DMS114 treated with DMSO at 0.1 percent for 48 hours (cell line): Measurements from ENCODE around the gene C15orf62.

Experiments
- DNase-seq: peaks from one replicate; lab custom pipeline; 2025; ENCODE audit not compliant: unreplicated experiment; lab: John Stamatoyannopoulos, UW

Gene C15orf62

GRCh38 chr15:40755812-40756208 lies 14.0 kb upstream of the C15orf62 start:
- peak; percentile 14 for DNase-seq

DNA sequence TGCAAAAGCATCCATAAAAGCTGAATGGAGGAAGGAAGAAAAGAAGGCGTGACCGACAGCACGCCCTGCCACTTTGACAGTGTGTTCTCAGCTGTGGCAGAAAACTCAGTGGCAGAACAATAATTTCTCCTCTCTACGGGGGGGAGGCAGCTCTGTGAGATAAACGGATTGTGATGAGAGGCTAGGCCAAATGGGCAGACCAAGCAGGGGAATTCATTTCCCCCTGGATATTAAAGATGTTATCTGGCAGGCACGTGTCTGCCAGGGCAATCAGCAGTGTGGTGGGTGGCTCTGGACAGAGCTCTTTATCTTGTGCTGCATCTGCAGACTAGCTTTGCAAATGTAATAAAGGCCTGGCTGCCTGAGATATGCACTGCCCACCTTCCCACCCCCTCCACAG lies 12.8 kb upstream of the C15orf62 start:
- DNase-seq = no peak

GRCh38 chr15:40759961-40760360 lies 9.8 kb upstream of the C15orf62 start:
- no peak for DNase-seq

DNA sequence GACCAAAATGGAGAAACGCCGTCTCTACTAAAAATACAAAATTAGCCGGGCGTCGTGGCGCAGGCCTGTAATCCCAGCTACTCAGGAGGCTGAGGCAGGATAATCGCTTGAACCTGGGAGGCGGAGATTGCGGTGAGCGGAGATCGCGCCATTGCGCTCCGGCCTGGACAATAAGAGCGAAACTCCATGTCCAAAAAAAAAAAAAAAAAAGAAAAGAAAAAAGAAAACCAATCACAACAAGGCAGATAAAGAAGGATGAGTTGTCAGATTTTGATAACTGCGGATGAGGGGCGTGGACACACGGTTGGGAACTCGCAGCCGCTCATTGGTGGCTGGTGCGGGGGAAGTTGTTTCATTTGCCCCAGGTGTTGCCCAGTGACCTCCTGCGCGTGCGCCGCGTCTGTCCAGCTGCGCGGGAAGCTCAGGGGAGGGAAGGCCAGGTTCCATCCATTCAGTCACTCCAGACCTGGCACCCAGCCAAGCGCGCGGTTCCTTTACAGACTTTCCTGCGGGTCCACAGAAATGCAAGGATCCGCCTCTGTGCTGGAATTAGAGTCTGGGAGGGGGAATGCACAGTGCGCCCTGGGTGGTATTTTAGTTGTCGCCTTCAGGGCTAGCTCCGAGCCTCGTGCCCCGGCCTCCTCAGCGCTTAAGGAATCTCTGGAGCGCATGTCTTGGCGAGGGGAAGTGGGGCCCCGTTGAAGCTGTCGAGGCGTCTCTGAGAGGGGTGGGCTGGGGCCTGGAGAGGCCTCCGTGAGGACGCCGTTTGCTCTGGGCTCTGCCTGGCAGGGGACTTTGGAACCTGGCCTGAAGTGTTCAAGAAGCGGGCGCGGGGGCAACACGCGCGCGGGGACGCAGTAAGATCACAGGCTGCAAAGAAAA lies 6.6 kb upstream of the C15orf62 start:
- no peak for DNase-seq

DNA sequence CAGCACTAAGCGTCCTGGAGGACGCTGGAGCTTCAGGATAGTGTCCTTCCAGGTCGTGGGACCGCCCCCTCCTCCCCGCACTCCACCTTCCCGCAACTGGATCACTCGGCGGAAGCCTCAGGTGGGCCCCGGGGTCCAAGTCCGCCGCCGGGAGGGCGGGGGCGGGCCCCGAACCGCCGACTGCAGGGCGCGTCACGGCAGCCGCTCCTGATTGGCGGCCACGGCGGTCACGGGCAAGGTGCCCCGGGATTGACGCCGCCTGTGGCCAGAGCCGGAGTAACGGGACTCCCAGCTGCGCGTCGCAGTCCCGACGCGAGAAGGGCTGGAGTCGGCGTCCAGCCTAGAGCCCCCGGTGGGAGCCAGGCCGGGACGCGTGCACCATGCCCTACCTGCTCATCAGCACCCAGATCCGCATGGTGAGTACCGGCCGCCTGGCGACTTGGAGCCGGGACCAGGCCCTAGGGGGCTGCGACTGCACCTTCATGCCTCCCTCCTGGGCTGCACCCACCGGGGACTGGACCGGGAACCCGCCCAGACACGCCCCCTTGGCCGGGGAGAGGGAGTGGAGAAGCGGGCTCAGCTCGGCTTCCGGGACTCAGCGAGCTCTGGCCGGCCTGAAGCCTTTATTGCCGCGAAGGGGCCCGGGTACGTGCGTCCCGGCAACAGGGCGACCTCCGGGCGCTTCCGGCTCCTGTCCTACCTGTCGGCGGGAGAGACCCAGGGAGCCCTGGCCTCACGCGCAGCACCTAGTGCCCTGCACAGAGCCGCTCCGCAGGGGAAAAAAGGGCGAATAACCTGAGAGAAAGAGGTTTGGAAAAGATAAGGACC lies 5.8 kb upstream of the C15orf62 start, which contains the start of gene GCHFR:
TSS of gene GCHFR (plus strand) at position 268 of the 828 bp plus-strand sequence. CDS start at position 381, 113 bp downstream.
- DNase-seq = peak; percentile 66

DNA sequence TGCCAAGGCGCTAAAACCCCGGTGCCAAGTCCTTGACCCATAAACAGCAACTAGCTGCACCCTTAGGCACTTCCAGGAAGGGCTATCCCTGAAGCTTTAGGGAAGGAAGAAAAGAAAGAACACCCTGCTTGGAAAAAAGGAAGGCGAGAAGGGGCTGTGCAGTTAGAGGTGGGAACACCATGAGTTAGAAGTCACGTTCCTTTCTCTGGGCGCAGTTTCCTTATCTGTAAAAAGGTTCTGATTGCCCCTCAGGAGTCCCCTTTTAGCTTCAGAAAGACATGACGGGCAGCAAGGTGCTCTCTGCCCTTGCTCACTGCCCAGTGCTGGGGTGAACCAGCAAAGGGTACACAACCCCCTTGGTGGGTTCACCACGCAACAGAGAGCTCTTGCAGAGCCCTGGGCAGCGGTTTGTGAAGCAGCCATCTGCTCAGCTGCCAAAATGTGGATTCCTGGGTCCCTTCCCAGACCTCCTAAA lies 5.1 kb upstream of the C15orf62 start:
- DNase-seq = no peak

GRCh38 chr15:40766194-40766815 lies 3.5 kb upstream of the C15orf62 start:
- no peak for DNase-seq

- no peak for DNase-seq
These were observed 2.6 kb upstream of the C15orf62 start for GRCh38 chr15:40766906-40767837.

DNA sequence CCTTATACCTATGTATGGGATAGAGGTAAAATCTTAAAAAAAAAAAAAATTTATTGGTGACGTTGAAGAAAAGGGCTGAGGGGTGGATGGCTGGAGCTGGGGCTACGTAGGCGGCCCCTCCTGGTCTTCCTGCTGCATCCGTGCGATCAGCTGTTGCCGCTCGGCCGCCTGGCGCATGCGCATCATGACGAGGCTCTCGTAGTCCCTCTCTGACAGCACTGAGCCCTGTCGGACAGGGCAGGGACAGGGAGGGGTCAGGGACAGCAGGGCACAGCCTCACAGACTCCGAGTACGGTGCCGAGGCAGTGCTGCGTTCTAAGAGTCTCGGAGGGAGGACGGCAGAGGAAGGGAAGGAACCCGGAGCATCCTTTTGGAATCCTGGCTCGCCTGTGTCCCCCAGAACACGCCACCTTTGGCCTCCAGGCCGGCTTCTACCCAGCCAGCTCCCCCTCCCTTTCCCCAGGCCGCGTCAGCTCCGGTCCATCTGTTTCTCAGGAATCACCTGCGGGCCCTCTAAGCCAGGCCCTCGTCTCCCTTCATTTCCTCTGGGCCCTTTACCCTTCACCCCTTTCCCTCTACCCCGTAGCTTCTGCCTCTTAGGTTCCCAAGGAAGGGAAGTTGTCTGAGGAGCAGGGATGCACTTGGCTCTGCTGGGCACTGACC lies 1.8 kb upstream of the C15orf62 start:
- DNase-seq = no peak

DNA sequence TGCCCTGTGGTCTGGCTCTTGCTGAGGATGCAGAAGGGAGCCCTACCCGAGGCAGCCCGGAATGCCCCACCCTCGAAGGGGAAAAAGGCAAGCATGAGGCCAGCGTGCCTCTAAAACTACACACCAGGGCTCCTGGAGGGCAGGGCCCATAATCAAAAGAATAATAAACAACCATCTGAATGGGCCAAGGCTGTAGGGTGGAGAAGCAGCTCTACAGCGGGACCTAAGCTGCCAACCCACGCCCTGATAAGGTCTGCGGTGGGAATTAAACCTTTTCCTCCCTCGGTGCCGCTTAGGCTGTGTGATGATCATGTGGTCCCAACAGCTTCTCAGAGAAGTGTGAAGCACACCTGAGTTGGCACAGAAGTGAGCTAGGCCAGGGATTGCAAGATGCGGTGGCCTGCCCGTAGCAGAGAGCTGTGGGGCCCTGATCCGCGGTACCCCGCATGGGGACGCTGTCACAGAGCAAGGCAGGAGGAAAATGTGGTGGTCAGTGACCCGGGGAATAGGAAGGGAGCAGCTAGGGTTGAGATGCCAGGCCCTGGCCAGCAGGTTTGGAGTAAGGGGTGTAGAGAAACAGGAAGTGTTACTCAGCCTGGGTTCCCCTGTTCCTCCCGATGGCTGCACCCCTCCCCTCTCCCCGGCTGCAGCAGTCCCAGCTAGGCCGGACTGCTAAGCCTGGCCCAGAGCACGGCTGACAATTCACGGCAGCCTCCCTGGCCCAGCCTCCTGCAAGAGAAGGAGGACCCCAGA lies 1.1 kb upstream of the C15orf62 start:
- no peak for DNase-seq

- DNase-seq = no peak
These were observed 454 bp downstream of the C15orf62 start for GRCh38 chr15:40770147-40770721.

DNA sequence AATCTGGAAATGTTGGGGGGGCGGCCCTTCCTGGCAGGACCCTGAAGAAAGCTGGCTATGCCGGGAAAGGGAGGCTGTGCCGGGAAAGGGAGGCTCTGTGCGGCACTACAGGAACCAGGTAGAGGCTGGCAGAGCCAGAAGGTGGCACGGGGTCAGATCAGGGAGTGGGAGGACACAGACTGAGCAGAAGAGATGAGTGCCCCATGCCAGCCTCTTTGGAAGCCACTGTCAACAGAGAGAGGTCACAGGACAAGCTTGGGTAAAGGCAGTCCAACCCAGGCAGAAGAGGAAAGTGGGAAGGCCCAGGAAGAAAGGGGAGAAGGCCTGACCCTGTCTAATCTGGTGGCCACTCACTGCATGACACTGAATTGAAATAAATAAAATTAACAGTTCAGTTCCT lies 1.5 kb downstream of the C15orf62 start:
- no peak for DNase-seq

DNA sequence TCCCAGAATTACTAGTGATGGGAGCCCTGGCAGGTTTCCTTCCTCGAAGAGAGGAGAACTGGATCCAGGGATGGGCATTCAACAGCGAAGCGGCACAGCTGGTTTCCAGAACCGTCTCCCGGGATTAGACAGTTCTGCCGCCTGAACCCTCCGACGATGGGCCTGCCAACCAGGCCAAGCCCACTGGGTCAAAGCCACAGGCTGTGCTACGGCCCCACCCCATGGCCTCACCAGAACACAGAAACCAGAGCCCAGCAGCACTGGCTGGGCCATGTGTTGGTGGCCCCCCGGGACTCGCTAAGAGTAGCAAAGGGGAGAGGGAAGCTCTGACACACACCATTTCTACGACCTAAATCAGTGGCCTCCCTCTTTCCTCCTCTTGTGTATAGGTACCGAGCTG lies 2.2 kb downstream of the C15orf62 start:
- no peak for DNase-seq

- no peak for DNase-seq
These were observed 3.7 kb downstream of the C15orf62 start for GRCh38 chr15:40773496-40773895.

GRCh38 chr15:40773902-40774301 lies 4.1 kb downstream of the C15orf62 start:
- DNase-seq = no peak

- no peak for DNase-seq
These were observed 5.2 kb downstream of the C15orf62 start for GRCh38 chr15:40775007-40775406.

GRCh38 chr15:40775740-40776536 lies 6.2 kb downstream of the C15orf62 start:
- no peak for DNase-seq
